Activated CD4-positive, alpha-beta T cell treated with anti-CD3 and anti-CD28 coated beads, Interleukin-2, amount 50 U/mL, for 4 hours (primary cell): ENCODE data around the gene CMKLR1.

Experiments used
- DNase-seq, 2 experiments: peaks; one replicate each; pipeline ENCODE4 v3.0.0-alpha.2; 2020

Gene CMKLR1

DNA sequence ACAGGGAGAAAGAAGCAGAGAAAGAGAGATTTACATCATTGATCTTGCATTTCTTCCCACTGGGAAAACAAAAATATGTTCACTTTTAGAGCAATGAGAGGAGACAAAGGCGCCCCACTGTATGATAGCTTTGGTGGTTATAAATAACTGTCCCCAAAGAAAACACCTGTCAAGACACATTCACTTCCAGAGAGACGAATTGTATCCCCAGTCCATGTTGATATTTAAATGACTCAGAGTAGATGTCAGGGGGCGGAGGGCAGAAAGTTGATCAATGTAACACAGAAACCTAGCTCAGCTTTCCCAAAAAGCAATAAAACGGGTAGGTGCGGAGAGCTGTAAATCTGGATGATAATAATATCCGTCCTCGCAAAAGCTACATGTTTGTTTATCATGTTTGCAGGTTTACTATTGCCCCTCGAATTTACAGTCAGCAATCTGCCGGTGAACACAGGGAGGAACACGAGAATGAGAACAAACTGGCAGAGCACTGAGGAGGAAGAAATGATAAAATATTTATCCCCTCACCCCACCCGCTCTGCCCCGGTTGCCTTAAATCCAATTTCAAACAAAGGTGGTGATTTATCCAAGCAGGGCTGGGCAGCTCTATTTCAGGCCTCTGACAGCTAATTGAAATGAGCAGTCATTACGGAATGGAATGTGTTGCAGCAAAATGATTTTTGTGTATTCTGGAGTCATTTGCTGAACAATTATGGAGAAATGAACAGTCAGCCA lies 84.4 kb downstream of the CMKLR1 start:
- no peak for DNase-seq

DNA sequence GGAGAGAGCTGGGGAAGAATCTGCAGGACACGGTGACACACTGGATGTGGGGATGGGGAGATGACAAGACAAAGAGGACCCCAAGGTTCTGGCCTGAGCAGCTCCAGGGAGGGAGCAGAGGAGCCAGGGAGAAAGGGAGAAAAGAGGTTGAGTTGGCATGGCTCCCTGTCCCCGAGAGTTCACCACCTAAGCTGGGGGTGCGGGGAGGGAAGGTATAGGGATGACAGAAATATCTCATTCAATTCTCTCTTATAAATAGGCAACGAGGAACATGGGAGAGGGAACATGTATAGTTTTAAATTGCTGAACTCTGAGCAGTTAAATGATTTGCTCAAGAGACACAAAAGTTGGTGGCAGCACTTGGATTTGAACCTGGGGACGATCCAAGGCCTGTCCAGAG lies 85.1 kb downstream of the CMKLR1 start:
- no peak for DNase-seq

DNA sequence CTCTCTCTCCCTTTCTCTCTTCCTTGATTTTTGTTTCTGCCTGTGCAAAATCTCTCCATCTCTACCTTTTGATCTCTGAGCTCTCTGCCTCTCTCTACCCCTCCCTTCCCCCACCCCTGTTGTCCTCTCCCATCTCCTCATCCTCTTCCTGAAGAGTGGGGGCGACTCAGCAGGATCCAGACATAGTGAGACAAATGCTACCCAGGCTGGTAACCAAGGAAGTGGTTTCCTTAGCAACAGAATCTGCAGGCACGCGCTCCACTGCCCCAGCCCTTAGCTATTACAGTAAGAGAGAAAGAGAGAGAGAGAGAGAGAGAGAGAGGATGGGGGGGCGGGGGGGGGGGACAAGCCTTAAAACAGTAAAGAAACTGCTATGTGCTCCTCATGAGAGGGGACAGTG lies 85.6 kb downstream of the CMKLR1 start:
- DNase-seq = no peak

DNA sequence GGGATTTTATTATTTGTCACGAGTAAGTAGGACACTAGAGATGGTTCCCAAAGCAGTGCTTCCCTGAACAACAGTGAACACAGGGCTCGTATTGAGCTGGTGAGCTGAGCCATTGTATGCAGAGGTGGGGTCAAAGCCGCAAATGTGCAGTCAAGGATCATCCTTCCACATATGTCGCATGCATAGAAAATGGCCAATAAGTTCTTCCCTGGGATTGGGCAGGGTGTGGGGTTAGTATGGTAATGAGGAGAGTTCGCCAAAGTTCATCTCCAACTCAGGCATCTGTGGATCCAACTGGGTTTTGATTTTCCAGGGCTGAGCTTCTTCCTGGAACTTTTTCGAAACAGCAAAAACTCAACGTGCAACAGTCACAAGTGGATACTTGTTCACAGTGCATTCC lies 86.6 kb downstream of the CMKLR1 start:
- no peak for DNase-seq

DNA sequence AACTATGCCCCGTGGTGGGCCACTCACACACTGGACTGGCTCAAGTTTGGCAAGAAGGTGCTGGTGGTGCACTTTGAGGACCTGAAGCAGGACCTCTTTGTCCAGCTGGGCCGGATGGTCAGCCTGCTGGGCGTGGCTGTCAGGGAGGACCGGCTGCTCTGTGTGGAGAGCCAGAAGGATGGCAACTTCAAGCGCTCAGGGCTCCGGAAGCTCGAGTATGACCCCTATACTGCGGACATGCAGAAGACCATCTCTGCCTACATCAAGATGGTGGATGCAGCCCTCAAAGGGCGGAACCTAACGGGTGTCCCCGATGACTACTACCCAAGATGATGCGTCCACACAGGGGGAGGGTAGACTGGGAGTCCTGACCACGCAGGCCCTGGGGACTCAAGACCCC lies 91.1 kb downstream of the CMKLR1 start:
- no peak for DNase-seq

DNA sequence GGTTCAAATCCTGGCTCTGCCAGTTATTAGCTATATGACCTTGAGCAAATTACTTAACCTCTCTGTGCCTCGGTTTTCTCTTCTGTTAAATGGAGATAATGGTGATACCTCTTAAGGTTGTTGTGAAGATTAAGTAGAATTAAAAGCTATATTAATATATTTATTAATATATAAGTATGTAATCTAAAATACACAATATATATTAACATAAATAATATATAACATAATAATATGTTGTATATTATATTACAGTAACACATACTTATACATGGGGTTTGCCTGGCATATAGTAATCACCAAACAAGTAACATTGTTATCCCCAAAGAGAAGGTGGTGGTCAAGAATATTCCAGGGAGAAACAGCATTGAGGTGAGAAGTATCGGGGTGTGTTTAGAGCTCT lies 92.0 kb downstream of the CMKLR1 start:
- no peak for DNase-seq

DNA sequence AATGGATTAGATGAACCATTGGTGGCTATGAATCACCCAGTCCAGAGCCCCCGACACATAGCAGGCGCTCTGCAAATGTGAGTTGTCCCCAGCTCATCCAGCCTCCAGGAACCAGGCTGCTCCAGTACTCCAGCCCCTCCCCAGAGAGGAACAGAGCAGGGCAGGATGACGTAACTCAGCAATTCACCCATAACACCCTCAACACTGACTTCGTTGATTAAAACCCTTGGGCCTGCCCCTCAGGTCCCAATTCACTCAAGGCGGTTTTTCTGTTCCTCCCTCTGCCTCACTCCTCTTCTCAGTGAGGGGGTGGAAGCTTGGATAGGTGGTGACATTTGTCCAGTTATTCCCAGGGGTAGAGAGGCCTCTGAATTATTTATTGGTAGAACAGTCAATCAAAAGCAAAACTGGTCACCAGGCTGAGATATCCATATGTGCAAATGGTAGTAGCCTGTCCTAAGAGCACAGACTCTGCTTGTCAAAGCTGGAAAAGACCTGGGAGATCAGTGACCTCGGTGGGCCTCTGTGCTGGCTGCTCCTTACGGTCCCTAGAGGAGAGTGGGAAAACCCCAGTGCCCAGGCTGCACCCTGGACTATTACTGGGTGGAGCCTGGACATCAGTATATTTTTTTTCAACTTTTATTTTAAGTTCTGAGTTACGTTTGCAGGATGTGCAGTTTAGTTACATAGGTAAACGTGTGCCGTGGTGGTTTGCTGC lies 97.0 kb downstream of the CMKLR1 start:
- no peak for DNase-seq

DNA sequence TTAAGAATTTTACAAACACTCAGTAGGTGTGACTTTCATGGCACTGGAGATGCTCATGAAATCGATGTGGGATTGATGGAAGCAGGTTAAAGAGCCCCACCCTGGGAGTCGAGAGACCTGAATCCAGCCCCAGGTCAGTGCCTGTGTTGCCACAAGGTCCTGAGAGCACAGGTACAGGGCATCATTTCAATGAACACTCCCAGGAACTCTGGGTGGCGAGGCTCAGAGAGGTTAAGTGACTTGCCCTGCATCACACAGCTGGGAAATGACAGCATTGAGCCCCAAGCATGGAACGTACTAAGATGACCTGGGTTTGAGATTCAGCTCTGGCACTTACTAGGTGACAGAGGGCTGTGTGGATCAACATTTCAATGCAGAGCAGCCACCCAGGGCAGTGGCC lies 98.2 kb downstream of the CMKLR1 start:
- DNase-seq = no peak

DNA sequence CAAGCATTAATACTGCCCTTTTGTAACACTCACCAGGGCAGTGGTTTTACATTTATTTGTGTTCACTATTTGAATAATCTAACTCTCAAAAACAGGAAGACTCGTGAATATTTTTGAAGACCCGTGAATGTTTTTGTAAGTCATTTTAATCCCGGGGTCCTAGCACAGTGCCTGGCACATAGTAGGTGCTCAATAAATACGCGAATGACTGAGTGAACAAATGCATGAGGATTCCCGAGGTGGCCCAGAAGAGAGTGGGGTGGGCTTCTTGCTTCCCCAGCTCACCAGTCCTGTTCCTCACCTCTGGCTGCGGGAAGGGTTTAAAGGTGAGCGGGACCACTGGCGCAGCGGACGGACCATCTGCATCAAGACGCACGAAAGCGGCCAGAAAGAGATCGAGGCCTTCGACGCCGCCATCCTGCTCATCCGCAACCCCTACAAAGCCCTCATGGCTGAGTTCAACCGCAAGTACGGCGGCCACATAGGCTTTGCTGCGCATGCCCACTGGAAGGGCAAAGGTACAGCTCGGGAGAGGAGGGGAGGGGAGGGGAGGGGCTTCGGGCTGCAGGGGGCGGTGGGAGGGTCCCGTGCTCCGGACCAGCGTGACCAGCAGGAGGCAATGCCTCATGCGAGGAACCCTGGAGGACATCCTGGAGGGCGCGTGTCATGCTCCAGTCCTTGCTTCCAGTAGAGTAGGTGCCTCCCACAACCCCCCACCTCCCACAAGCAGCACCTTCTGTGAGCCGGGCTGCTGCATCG lies 98.9 kb downstream of the CMKLR1 start:
- no peak for DNase-seq

DNA sequence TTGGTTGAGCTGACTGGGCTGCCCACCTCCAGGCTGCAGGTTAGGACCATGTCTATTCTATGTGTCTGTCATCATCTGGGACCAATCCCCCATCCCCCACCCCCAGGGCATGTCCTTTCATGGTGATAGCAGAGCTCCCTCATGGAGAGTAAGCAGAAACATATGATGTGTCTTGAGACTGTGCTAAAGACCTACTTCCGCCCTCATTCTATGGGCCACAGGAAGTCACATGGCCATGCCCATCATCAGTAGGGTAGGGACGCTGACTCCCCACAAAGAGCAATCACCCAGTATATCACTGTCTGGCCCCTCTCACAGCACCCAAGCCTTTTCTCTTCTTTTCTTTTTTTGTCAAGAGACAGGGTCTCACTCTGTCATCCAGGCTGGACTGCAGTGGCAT lies 99.7 kb downstream of the CMKLR1 start:
- DNase-seq = no peak

DNA sequence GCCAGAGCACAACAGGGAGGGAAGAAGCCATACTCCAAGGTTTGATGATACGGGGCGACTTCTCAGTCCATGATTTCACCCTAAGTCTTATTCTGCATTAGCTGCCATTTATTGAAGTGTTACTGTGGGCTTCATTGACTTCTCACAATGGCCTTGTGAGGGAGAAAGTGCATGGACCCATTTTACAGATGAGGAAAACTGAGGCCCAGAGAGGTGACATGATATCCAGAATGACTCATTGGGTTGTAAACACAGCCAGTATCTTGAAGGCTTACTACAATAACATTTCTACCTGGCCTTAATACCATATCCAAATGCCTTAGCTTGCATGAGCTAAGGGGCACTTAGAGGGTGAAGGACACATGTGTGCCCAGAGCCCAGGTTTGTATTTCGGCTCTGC lies 100.6 kb downstream of the CMKLR1 start:
- DNase-seq = no peak
